ENCODE data around the gene CDKAL1.

CDKAL1 gene

DNA sequence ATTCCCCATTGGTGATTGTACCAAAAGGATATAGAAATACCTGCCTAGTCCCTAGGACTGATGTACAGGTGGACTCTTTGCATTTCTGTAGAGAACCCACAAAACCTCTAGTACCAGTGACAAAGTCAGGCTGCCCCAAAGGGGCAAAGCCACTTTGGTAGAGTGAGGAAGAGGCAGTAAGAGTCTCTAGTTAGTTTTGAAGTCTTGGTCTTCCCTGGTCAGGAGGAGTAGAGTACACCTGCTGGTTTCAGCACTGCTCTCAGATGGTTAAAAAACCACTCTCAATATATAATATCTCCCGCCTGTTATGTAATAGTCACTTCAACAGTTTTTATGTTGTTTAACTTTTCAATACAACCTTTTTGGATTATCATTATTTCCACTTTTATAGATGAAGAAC is 344.9 kb downstream of the CDKAL1 start:
- Histone ChIP-seq H3K27me3 (ENCODE audit: control insufficient read depth in 3 of 3, insufficient read depth in 3 of 3, low read depth in 1 of 3, low read length in 3 of 3) (no peaks in the 10 kb centered on the region), H2BK15ac (ENCODE audit: low read length) (no peak overlapping the region), H3K36me3 (replicated peaks in 1 of 2; ENCODE audit: control insufficient read depth in 2 of 2, insufficient read depth in 2 of 2, low read length in 2 of 2) (no peaks in the 10 kb centered on the region), H3K4me1 (ENCODE audit: control insufficient read depth in 2 of 2, insufficient read depth in 1 of 2, low read depth in 1 of 2, low read length in 2 of 2) (peaks cover 4 to 13% of the 10 kb centered on the region in 2 donors), H2BK5ac (ENCODE audit: low read length) (no peak overlapping the region), H2AK5ac (ENCODE audit: low read depth, low read length) (no peak overlapping the region), H4K8ac (ENCODE audit: low read depth, low read length) (no peak overlapping the region), H3K4me3 (ENCODE audit: low read length in 2 of 2) (no peak overlapping the region), H2BK12ac (ENCODE audit: low read length) (no peak overlapping the region), H3K27ac (replicated peaks; ENCODE audit: low read length) (peak overlapping the region; percentile 16), H3K4ac (ENCODE audit: low read length) (no peak overlapping the region), H4K91ac (ENCODE audit: low read depth, low read length, poor library complexity) (no peak overlapping the region), H2BK120ac (ENCODE audit: low read depth, low read length) (no peak overlapping the region), H2AFZ (ENCODE audit: low read length) (no peak overlapping the region), H3K14ac (ENCODE audit: low read length) (no peak overlapping the region), H3K79me1 (ENCODE audit: low read depth, low read length) (no peaks in the 10 kb centered on the region), H3K4me2 (ENCODE audit: insufficient read depth, low read length, poor library complexity, severe bottlenecking) (no peak overlapping the region), H3K23ac (ENCODE audit: low read depth, low read length, poor library complexity) (no peak overlapping the region), H3K9ac (ENCODE audit: low read depth, low read length, poor library complexity) (no peak overlapping the region), H3K18ac (ENCODE audit: low read length) (no peak overlapping the region), H3K9me3 (replicated peaks in 1 of 2; ENCODE audit: control insufficient read depth in 2 of 2, insufficient read depth in 1 of 2, low read depth in 1 of 2, low read length in 2 of 2) (peaks cover 0 to 12% of the 10 kb centered on the region in 2 donors)
- DNase-seq (ENCODE audit: low spot score): no peak
- no CpG with 5 or more reads among the region's 1 CpG for WGBS, 2 donors (ENCODE audit: extremely low coverage in 2 of 2, insufficient read length in 2 of 2, insufficient replicate concordance in 1 of 2)

DNA sequence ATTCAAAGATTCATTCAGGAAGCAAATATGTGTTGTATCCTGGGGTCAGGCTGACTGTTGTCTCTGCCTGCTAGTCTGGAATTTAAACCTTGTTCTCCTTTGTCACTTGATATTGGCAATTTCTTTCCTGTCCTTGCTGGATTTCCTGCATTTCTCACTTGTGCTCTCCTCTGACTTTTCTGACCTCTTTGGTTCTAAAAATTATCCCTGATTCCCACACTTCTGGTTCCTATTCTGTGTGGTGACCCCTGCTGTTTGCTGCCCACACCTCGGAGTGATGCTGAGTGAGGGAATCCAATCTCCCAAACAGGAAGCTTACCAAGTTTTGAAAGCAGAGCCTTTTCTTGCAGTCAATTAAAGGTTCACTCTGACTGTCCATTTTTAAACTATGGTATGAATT is 345.3 kb downstream of the CDKAL1 start:
- H3K27me3 ChIP-seq (ENCODE audit: control insufficient read depth in 3 of 3, insufficient read depth in 3 of 3, low read depth in 1 of 3, low read length in 3 of 3): no peaks in the 10 kb centered on the region
- peaks cover 0 to 16% of the 10 kb centered on the region in 2 donors for H3K9me3 ChIP-seq (replicated peaks in 1 of 2; ENCODE audit: control insufficient read depth in 2 of 2, insufficient read depth in 1 of 2, low read depth in 1 of 2, low read length in 2 of 2)
- H3K79me1 ChIP-seq (ENCODE audit: low read depth, low read length): no peaks in the 10 kb centered on the region
- H2AFZ ChIP-seq (ENCODE audit: low read length): no peak overlapping the region
- H4K91ac ChIP-seq (ENCODE audit: low read depth, low read length, poor library complexity): no peak overlapping the region
- no peak overlapping the region for H2BK15ac ChIP-seq (ENCODE audit: low read length)
- no peak overlapping the region for H2BK120ac ChIP-seq (ENCODE audit: low read depth, low read length)
- H3K4me2 ChIP-seq (ENCODE audit: insufficient read depth, low read length, poor library complexity, severe bottlenecking): peak overlapping the region; percentile 26
- no peak overlapping the region for H3K4me3 ChIP-seq (ENCODE audit: low read length in 2 of 2)
- no CpG with 5 or more reads among the region's 1 CpG for WGBS, 2 donors (ENCODE audit: extremely low coverage in 2 of 2, insufficient read length in 2 of 2, insufficient replicate concordance in 1 of 2)
- no peak overlapping the region for H3K4ac ChIP-seq (ENCODE audit: low read length)
- H2BK12ac ChIP-seq (ENCODE audit: low read length): no peak overlapping the region
- peaks cover 4 to 13% of the 10 kb centered on the region in 2 donors for H3K4me1 ChIP-seq (ENCODE audit: control insufficient read depth in 2 of 2, insufficient read depth in 1 of 2, low read depth in 1 of 2, low read length in 2 of 2)
- H3K9ac ChIP-seq (ENCODE audit: low read depth, low read length, poor library complexity): no peak overlapping the region
- H3K14ac ChIP-seq (ENCODE audit: low read length): no peak overlapping the region
- H3K18ac ChIP-seq (ENCODE audit: low read length): no peak overlapping the region
- H2AK5ac ChIP-seq (ENCODE audit: low read depth, low read length): no peak overlapping the region
- no peak for DNase-seq (ENCODE audit: low spot score)
- no peaks in the 10 kb centered on the region for H3K36me3 ChIP-seq (replicated peaks in 1 of 2; ENCODE audit: control insufficient read depth in 2 of 2, insufficient read depth in 2 of 2, low read length in 2 of 2)
- no peak overlapping the region for H4K8ac ChIP-seq (ENCODE audit: low read depth, low read length)
- peak overlapping the region; percentile 16 for H3K27ac ChIP-seq (replicated peaks; ENCODE audit: low read length)
- H3K23ac ChIP-seq (ENCODE audit: low read depth, low read length, poor library complexity): no peak overlapping the region
- no peak overlapping the region for H2BK5ac ChIP-seq (ENCODE audit: low read length)

DNA sequence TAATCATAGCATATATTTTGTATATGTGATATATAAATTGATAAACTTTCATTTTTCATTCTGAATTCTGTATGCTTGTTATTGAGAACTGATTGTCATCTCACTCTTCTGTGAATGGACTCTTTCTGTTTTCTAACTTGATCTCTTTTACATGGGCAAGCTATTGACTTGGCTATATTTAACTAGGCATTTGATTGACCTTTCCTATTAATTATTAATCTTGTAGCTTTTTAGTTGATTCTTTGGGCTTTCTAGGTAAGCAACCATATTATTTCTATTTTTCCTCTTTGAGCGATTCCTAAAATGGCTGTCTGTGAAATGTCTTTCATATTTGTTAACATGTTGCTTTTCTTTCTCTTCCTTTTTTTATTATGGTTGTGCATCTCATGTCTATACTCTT is 347.1 kb downstream of the CDKAL1 start:
- Histone ChIP-seq H3K4me3 (ENCODE audit: low read length in 2 of 2) (no peak overlapping the region), H2AFZ (ENCODE audit: low read length) (no peak overlapping the region), H3K27ac (replicated peaks; ENCODE audit: low read length) (no peak overlapping the region), H4K8ac (ENCODE audit: low read depth, low read length) (no peak overlapping the region), H3K4me1 (ENCODE audit: control insufficient read depth in 2 of 2, insufficient read depth in 1 of 2, low read depth in 1 of 2, low read length in 2 of 2) (peaks cover 3 to 7% of the 10 kb centered on the region in 2 donors), H3K23ac (ENCODE audit: low read depth, low read length, poor library complexity) (no peak overlapping the region), H2BK5ac (ENCODE audit: low read length) (no peak overlapping the region), H2AK5ac (ENCODE audit: low read depth, low read length) (no peak overlapping the region), H3K27me3 (ENCODE audit: control insufficient read depth in 3 of 3, insufficient read depth in 3 of 3, low read depth in 1 of 3, low read length in 3 of 3) (no peaks in the 10 kb centered on the region), H2BK120ac (ENCODE audit: low read depth, low read length) (no peak overlapping the region), H2BK12ac (ENCODE audit: low read length) (no peak overlapping the region), H3K9ac (ENCODE audit: low read depth, low read length, poor library complexity) (no peak overlapping the region), H3K14ac (ENCODE audit: low read length) (no peak overlapping the region), H3K4ac (ENCODE audit: low read length) (no peak overlapping the region), H3K36me3 (replicated peaks in 1 of 2; ENCODE audit: control insufficient read depth in 2 of 2, insufficient read depth in 2 of 2, low read length in 2 of 2) (no peaks in the 10 kb centered on the region), H3K9me3 (replicated peaks in 1 of 2; ENCODE audit: control insufficient read depth in 2 of 2, insufficient read depth in 1 of 2, low read depth in 1 of 2, low read length in 2 of 2) (peaks cover 0 to 31% of the 10 kb centered on the region in 2 donors), H2BK15ac (ENCODE audit: low read length) (no peak overlapping the region), H3K79me1 (ENCODE audit: low read depth, low read length) (no peaks in the 10 kb centered on the region), H3K18ac (ENCODE audit: low read length) (no peak overlapping the region), H3K4me2 (ENCODE audit: insufficient read depth, low read length, poor library complexity, severe bottlenecking) (no peak overlapping the region), H4K91ac (ENCODE audit: low read depth, low read length, poor library complexity) (no peak overlapping the region)
- DNase-seq (ENCODE audit: low spot score): no peak
- WGBS, 2 donors (ENCODE audit: extremely low coverage in 2 of 2, insufficient read length in 2 of 2, insufficient replicate concordance in 1 of 2): no CpG with 5 or more reads among the region's 1 CpG

DNA sequence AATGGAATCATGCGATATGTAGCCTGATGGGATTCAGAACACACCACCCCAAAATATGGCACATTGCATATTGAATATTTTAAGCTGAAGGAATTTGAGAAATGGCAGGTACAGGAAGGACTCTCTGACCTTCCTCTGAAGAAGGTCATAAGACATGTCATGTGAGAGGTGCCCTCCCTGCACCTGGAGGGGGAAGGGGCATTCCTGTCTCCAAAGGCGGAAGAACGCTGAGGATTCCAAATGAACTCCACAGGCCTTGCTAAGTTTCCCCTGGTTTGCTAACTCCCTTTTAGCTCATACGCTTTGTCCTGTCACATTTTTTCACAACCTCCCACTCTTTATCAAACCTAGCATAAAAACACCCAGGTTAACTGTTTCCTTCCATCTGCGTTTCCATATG is 347.8 kb downstream of the CDKAL1 start:
- no peak overlapping the region for H2BK12ac ChIP-seq (ENCODE audit: low read length)
- H4K91ac ChIP-seq (ENCODE audit: low read depth, low read length, poor library complexity): no peak overlapping the region
- H2BK15ac ChIP-seq (ENCODE audit: low read length): no peak overlapping the region
- no peak overlapping the region for H2AK5ac ChIP-seq (ENCODE audit: low read depth, low read length)
- DNase-seq (ENCODE audit: low spot score): no peak
- no peak overlapping the region for H2BK5ac ChIP-seq (ENCODE audit: low read length)
- no peak overlapping the region for H4K8ac ChIP-seq (ENCODE audit: low read depth, low read length)
- H3K4me2 ChIP-seq (ENCODE audit: insufficient read depth, low read length, poor library complexity, severe bottlenecking): no peak overlapping the region
- no peak overlapping the region for H2AFZ ChIP-seq (ENCODE audit: low read length)
- H3K14ac ChIP-seq (ENCODE audit: low read length): no peak overlapping the region
- H3K4me1 ChIP-seq (ENCODE audit: control insufficient read depth in 2 of 2, insufficient read depth in 1 of 2, low read depth in 1 of 2, low read length in 2 of 2): peaks cover 3 to 6% of the 10 kb centered on the region in 2 donors
- no peak overlapping the region for H3K18ac ChIP-seq (ENCODE audit: low read length)
- H3K9me3 ChIP-seq (replicated peaks in 1 of 2; ENCODE audit: control insufficient read depth in 2 of 2, insufficient read depth in 1 of 2, low read depth in 1 of 2, low read length in 2 of 2): peaks cover 0 to 31% of the 10 kb centered on the region in 2 donors
- H2BK120ac ChIP-seq (ENCODE audit: low read depth, low read length): no peak overlapping the region
- no peak overlapping the region for H3K4me3 ChIP-seq (ENCODE audit: low read length in 2 of 2)
- H3K36me3 ChIP-seq (replicated peaks in 1 of 2; ENCODE audit: control insufficient read depth in 2 of 2, insufficient read depth in 2 of 2, low read length in 2 of 2): no peaks in the 10 kb centered on the region
- no peaks in the 10 kb centered on the region for H3K27me3 ChIP-seq (ENCODE audit: control insufficient read depth in 3 of 3, insufficient read depth in 3 of 3, low read depth in 1 of 3, low read length in 3 of 3)
- no peak overlapping the region for H3K23ac ChIP-seq (ENCODE audit: low read depth, low read length, poor library complexity)
- H3K27ac ChIP-seq (replicated peaks; ENCODE audit: low read length): no peak overlapping the region
- H3K79me1 ChIP-seq (ENCODE audit: low read depth, low read length): no peaks in the 10 kb centered on the region
- H3K4ac ChIP-seq (ENCODE audit: low read length): no peak overlapping the region
- WGBS, 2 donors (ENCODE audit: extremely low coverage in 2 of 2, insufficient read length in 2 of 2, insufficient replicate concordance in 1 of 2): no CpG with 5 or more reads among the region's 5 CpGs
- H3K9ac ChIP-seq (ENCODE audit: low read depth, low read length, poor library complexity): no peak overlapping the region

Measured in neuronal stem cell (in vitro differentiated cells).